HG03558 (cell line): ENCODE data around the gene ZNF586.
"Not testable (repeated sequence)": the region's sequence is repeated elsewhere in the genome, so short reads cannot be mapped to it uniquely, and the experiment has no call there.

Experiments used
- ATAC-seq: cut with Tn5 transposase; IDR thresholded peaks from one replicate; pipeline ENCODE4 v1.9.1; 2021; ENCODE audit warnings: moderate number of reproducible peaks; ENCODE audit not compliant: unreplicated experiment; ENCODE audit errors: extremely low read depth

ZNF586 gene

GRCh38 chr19:57789288-57789687 is 19.8 kb downstream of the ZNF586 start:
- no peak for ATAC-seq

DNA sequence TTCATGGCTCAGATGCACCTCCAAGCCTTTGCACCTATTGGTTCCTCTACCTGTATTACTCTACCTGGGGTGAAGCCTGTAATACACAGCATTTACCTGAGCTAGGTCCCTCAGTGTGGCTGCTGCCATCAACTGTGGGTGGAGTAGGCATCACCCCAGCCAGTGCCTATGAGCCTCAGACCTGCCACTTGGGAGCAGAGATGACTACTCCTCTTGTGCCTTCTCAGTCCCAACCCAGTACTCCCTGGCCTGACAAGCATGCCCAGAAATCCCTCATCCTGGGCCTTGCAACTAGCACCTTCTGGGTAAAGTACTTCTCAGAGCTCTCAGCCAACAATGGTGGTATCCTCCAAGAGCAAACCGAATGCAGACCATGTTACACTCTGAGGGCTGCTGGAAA is 27.1 kb downstream of the ZNF586 start:
- ATAC-seq: not testable (repeated sequence)

DNA sequence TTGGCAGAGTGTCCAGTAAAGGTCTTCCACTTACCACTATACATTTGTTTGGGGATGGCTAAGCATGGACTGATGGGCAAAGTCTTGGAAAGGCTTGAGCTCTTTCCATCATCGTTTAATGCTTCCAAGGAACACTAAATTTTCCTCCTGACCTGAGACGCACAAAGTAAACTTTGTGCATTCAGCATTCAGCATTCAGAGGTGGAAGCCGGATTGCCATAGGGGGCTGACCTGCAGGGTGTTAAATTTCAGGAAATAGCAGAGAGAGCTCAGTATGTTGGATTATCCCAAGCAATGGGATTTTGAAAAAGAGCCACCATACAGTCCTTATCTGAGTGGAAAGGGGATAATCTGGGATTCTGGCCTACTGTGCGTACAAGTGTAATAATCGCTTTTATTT is 31.2 kb downstream of the ZNF586 start:
- no peak for ATAC-seq

- ATAC-seq: no peak
Measured at GRCh38 chr19:57802269-57802668, 32.8 kb downstream of the ZNF586 start.

DNA sequence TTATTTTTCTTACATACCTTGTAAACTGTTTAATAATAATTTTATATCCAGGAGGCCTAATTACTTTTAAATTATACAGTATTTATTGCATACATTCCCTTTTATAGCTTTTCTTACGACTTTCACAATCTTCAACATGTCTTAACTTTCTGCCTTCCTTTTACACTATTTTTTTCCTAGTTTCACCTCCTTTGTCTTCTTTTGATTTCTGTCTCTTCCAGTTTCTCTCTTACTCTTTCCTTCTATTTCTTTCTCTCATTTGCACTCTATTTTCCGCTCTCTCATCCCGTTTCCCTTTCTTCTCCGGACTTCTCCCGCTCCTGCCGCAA is 33.8 kb downstream of the ZNF586 start:
- no peak for ATAC-seq

DNA sequence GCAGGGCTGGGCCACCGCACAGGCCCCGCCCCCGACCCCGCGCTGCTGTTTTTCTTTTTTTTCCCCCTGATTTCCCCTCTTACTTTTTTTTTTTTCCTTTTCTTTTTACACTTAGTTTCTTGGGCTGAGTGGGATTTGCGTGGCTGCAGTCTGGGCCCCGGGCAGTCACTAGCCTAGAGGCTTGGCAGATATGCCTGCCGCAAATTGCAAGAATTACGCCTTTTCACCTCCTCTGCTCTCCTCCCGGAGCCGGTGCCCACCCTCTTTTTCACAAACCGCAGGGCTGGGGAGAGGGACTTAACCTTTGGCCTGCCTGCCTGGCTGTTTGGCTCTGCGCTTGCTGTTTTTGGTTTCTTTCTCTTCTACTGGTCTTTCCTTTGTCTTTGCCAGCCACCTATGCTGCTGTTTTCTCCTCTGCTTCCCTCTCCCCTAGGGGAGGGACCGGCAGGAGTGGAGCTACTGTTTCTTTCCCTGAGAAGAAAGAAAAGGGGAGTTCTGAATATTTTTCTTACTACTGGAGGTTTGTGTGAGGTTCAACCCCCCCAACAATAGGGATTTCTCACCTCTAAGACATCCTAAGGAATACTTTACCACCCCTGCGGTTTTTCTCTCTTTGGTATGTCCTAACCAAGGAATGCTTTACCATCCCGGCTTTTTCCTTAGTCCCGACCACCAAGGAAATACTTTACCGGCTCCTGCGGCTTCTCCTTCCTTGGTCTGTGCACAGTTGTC is 34.3 kb downstream of the ZNF586 start:
- ATAC-seq: no peak

GRCh38 chr19:57807541-57807940 is 38.1 kb downstream of the ZNF586 start:
- ATAC-seq: no peak

DNA sequence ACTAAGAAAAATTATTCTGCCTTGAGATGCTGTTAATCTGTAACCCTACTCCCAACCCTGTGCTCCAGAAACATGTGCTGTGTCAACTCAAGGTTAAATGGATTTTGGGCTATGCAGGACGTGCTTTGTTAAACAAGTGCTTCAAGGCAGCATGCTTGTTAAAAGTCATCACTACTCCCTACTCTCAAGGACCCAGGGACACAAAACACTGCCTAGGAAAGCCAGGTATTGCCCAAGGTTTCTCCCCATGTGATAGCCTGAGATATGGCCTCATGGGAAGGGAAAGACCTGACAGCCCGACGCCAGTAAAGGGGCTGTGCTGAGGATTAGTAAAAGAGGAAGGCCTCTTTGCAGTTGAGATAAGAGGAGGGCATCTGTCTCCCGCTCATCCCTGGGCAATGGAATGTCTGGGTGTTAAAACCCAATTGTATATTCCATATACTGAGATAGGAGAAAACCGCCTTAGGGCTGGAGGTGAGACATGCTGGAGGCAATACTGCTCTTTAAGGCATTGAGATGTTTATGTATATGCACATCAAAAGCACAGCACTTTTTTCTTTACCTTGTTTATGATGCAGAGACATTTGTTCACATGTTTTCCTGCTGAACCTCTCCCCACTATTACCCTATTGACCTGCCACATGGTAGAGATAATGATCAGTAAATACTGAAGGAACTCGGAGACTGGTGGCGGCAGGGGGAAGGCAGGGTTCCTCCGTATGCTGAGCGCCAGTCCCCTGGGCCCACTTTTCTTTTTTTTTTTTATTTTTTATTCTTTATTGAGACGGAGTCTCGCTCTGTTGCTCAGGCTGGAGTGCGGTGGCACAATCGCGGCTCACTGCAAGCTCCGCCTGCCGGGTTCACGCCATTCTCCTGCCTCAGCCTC is 41.2 kb downstream of the ZNF586 start:
- not testable (repeated sequence) for ATAC-seq

- no peak for ATAC-seq
Measured at GRCh38 chr19:57812226-57812625, 42.8 kb downstream of the ZNF586 start.

DNA sequence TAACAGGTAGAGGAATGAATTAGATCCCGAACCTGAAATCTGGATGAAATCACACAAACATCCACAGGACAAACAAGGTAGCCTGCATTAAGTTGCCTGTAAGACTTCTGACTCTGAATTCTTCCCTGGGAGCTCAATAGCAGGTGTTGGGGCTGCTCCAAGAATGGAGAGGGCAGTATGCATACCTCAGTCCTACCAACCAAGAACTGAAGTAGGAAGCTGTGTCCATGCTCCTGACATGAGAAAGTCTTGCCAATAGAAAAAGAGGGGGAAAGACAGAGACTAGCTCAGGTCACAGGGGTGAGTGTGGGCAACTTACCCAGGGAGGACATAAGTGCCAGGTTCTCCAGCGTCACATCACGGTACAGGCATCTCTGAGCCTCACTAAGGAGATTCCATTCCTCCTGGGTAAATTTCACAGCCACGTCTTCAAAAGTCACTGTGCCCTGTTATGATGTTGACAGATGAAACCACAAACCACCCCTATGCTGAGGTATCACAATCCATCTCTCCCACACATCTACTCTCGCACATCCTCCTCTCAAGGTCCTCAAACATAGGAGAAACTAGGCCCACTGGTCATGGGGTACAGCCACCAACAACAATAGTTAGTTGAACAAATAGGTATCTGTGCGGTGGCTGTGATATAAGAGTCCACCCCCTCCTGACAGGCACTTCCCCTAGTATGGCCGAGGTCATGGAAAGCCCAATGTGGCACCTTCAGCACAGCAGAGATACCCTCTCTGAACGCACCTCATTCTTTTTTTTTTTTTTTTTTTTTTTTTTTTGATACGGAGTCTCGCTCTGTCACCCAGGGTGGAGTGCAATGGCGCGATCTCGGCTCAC is 43.7 kb downstream of the ZNF586 start:
- ATAC-seq: not testable (repeated sequence)

GRCh38 chr19:57813919-57814504 is 44.5 kb downstream of the ZNF586 start:
- ATAC-seq: no peak

DNA sequence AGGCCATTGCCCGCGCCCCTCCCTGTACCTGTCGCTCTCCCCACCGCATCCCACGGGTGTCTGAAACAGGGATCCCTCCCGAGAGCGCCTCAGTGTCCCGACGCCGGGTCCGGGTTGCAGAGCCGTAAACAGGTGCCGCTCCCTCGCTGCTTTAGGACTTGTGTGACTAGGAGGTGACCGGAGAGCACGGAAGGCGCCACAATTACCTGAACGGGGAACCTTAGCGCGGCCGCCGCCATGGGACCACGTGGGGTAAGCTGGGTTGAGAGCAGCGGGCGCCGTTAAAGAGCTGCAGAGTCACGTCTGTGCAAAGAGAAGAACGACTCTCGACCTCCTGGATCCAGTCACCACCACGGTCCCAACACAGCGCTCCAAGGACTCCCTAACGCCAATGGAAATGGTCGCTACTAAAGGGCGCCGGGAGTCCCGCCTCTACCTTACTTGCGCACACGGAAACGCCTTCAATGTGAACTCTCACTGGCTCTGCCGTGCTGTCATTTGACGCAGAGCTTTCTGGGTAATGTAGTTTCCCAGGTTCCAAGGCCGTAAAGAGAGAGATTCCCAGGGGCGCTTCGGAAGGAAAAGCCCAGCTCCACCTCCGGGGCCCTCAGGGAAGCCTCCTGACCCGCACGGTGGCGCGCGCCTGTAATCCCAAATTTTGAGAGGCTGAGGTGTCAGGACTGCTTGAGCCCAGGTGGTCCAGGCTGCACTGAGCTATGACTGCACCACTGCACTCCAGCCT is 45.2 kb downstream of the ZNF586 start, which contains the start of gene ZNF552:
TSS of gene ZNF552 (minus strand) at position 409 of the 742 bp plus-strand sequence. CDS start at position 239, 170 bp downstream.
- peak; percentile 46 for ATAC-seq

DNA sequence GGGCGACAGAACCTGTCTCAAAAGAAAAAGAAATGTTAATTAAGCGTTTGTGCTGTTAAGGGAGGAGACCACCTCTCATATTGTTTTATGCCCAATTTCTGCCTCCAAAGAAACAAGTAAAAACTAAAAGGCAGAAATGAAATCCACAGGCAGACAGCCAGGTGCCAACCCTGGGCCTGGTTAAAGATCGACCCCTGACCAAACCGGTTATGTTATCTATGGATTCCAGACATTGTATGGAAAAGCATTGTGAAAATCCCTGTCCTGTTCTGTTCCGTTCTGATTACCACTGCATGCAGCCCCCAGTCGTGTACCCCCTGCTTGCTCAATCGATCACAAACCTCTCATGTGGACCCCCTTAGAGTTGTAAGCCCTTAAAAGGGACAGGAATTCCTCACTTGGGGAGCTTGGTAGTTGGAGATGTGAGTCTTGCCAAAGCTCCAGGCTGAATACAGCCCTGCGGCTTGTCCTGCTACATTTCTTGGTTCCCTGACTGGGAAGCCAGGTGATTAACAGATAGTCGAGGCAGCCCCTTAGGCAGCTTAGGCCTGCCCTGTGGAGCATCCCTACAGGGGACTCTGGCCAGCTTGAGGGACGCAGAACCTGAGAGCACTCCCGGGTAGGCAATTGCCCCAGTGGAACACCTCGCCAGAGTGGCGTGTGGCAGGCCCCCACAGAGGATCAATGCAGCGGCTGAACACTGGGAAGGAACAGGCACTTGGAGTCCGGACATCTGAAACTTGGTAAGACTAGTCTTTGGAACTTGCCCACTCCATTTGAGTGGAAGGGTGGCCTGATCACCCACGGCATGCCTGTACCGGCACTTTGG is 46.0 kb downstream of the ZNF586 start:
- no peak for ATAC-seq

DNA sequence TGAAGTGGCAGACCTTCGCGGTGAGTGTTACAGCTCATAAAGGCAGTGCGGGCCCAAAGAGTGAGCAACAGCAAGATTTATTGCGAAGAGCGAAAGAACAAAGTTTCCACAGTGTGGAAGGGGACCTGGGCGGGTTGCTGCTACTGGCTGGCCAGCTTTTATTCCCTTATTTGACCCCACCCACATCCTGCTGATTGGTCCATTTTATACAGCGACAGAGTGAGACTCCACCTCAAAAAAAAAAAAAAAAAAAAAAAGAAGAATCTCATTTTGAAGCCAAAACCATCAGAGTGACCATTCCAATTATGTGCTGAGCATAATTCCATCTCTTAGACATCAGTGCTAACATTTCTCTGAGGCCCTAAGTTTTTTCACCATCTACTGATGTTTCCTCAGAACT is 47.2 kb downstream of the ZNF586 start:
- ATAC-seq: no peak

DNA sequence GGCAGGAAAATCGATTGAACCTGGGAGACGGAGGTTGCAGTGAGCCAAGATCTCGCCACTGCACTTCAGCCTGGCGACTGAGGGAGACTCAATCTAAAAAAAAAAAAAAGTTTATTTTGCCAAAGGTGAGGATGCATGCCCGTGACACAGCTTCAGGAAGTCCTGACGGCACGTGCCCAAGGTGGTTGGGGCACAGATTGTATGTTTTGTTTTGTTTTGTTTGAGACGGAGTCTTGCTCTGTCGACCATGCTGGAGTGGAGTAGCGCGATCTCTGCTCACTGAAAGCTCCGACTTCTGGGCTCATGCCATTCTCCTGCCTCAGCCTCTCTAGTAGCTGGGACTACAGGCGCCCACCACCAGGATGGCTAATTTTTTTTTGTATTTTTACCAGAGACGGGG is 48.5 kb downstream of the ZNF586 start:
- no peak for ATAC-seq

DNA sequence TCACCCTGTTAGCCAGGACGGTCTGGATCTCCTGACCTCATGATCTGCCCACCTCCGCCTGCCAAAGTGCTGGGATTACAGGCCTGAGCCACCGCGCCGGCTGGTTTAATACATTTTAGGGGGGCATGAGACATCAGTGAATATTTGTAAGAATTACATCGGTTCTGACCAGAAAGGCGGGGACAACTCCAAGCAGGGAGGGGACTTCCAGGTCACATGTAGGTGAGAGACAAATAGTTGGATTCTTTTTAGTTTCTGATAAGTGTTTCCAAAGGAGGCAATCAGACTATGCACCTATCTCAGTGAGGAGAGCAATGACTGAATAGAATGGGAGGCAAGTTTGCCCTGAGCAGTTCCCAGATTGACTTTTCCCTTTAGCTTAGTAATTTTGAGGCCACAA is 48.9 kb downstream of the ZNF586 start:
- ATAC-seq: no peak

DNA sequence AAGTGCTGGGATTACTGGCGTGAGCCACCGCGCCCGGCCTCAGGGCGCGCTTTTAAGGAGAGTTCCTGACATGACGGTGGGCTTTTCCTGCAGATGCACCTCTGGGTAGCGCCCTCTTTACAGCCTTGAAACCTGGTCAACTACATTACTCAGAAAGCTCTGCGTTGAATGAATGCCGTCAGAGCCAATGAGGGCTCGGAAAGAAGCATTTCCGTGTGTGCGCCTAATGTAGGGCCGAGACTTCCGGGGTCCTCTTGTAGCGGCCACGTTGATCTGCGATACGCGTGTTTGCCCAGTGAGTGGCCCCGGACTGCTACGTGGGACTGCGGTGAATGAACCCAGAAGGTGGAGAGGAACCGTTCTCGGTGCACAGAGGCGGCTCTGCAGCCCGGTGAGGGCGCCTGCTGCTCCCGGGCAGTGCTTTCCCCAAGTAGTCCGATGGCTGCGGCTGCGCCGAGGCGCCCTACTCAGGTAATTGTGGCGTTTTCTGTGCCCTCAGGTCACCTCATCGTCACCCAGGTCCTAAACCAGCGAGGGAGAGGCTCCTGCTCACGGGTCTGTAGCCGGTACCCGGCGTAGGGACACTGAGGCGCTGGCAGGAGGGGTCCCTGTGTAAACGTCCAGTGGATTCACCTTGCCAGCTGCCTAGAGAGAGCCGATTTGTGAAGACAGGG is 50.1 kb downstream of the ZNF586 start:
- peak; percentile 73 for ATAC-seq

- ATAC-seq: no peak
Measured at GRCh38 chr19:57820599-57820998, 51.1 kb downstream of the ZNF586 start.
